ENCODE data around the gene TFE3. TPM values are rescaled to one million over a fixed set of nuclear protein-coding genes. Genes with fewer than 3 reads are reported as not detected.

Gene TFE3
- total and polyA plus RNA-seq, 11 donors, result 12.1 to 61.2 (median 23.6) TPM

- no peak for ATAC-seq
- Histone ChIP-seq H3K27ac (no peak overlapping the region), H3K36me3 (peaks cover 0 to 60% (median 51%) of the 10 kb centered on the region in 9 donors)
Measured at GRCh38 chrX:49037883-49038475, 5.2 kb downstream of the TFE3 start.

GRCh38 chrX:49030283-49030682, 12.9 kb downstream of the TFE3 start:
- Histone ChIP-seq H3K27ac (no peak overlapping the region), H3K4me1 (peaks cover 0 to 8% (median 0%) of the 10 kb centered on the region in 12 donors), H3K9me3 (no peaks in the 10 kb centered on the region), H3K36me3 (peaks cover 0 to 61% (median 41%) of the 10 kb centered on the region in 9 donors), H3K4me3 (no peak overlapping the region), H3K27me3 (no peaks in the 10 kb centered on the region)
- TF ChIP-seq CTCF (IDR thresholded peaks at IDR 0.05) (no peak), POLR2A (IDR thresholded peaks at IDR 0.05) (no peak)
- intact Hi-C loops (cut with DNase I), result loop anchor here in 1 of 10 donors (10.0 kb wide), 1 partner anchor 55 kb away; the partner anchor contains the start of gene KCND1
- DNase-seq (no peak), ATAC-seq (peak in 1 of 4 donors; percentile 38)
- WGBS, 4 donors, result 73 to 80% (median 77%) methylated on average over 5 to 6 of the region's 6 CpGs

More at GRCh38 chrX:49037883-49038475, 5.2 kb downstream of the TFE3 start:
- no peaks in the 10 kb centered on the region for H3K27me3 ChIP-seq
- intact Hi-C loops (cut with DNase I), result loop anchor here in 1 of 10 donors (10.0 kb wide), 1 partner anchor 63 kb away; the partner anchor contains the start of gene KCND1
- TF ChIP-seq POLR2A (IDR thresholded peaks at IDR 0.05) (no peak), CTCF (IDR thresholded peaks at IDR 0.05) (no peak)
- H3K9me3 ChIP-seq, result peaks cover 0 to 2% (median 0%) of the 10 kb centered on the region in 12 donors
- no peak for DNase-seq
- H3K4me3 ChIP-seq, result no peak overlapping the region
- WGBS, 4 donors, result 73 to 94% (median 92%) methylated on average over 10 to 15 of the region's 15 CpGs
- H3K4me1 ChIP-seq, result peaks cover 0 to 26% (median 15%) of the 10 kb centered on the region in 12 donors

GRCh38 chrX:49029876-49030275, 13.3 kb downstream of the TFE3 start:
- TF ChIP-seq CTCF (IDR thresholded peaks at IDR 0.05), result no peak
- TF ChIP-seq POLR2A (IDR thresholded peaks at IDR 0.05), result no peak
- Histone ChIP-seq H3K36me3 (peaks cover 0 to 61% (median 41%) of the 10 kb centered on the region in 9 donors), H3K27me3 (no peaks in the 10 kb centered on the region), H3K4me1 (peaks cover 0 to 8% (median 0%) of the 10 kb centered on the region in 12 donors), H3K9me3 (no peaks in the 10 kb centered on the region), H3K27ac (no peak overlapping the region), H3K4me3 (no peak overlapping the region)
- 77 to 89% (median 84%) methylated on average over 6 of the region's 6 CpGs for WGBS, 4 donors
- DNase-seq, result no peak
- ATAC-seq, result peak in 3 of 4 donors; percentile 11 to 32 (median 27)
- intact Hi-C loops (cut with DNase I), result loop anchor here in 1 of 10 donors (10.0 kb wide), 1 partner anchor 55 kb away; the partner anchor contains the start of gene KCND1

- ATAC-seq (no peak), DNase-seq (no peak)
- no peaks in the 10 kb centered on the region for H3K9me3 ChIP-seq
- peaks cover 0 to 2% (median 0%) of the 10 kb centered on the region in 9 donors for H3K36me3 ChIP-seq
- no peak for TF ChIP-seq POLR2A (IDR thresholded peaks at IDR 0.05)
- H3K4me1 ChIP-seq, result no peaks in the 10 kb centered on the region
- intact Hi-C loops (cut with DNase I), result no loop called here
- WGBS, 4 donors, result 79 to 87% (median 83%) methylated on average over 7 of the region's 7 CpGs
- no peak overlapping the region for H3K4me3 ChIP-seq
- no peak overlapping the region for H3K27ac ChIP-seq
- H3K27me3 ChIP-seq, result no peaks in the 10 kb centered on the region
Measured at GRCh38 chrX:49019599-49020249, 23.4 kb downstream of the TFE3 start.

All from heart left ventricle (tissue), 16 donors.